ENCODE data around the gene HBS1L. TPM values are rescaled to one million over a fixed set of nuclear protein-coding genes. Genes with fewer than 3 reads are reported as not detected.

Gene HBS1L
- total RNA-seq, 2 donors from 2014 or later: 21.3 to 29.0 TPM

- ATAC-seq (no peak), DNase-seq (no peak)
- H3K36me3 ChIP-seq (replicated peaks in 1 of 2; ENCODE audit: insufficient read depth in 1 of 2, low read depth in 2 of 2): no peaks in the 10 kb centered on the region
- H3K27ac ChIP-seq: no peak overlapping the region
- 66 to 72% methylated on average over 2 of the region's 2 CpGs for WGBS, 2 donors
- intact Hi-C loops (cut with DNase I): no loop called here
- no peak overlapping the region for H3K4me3 ChIP-seq
- H3K9me3 ChIP-seq: no peaks in the 10 kb centered on the region
- TF ChIP-seq, protein P1, sequence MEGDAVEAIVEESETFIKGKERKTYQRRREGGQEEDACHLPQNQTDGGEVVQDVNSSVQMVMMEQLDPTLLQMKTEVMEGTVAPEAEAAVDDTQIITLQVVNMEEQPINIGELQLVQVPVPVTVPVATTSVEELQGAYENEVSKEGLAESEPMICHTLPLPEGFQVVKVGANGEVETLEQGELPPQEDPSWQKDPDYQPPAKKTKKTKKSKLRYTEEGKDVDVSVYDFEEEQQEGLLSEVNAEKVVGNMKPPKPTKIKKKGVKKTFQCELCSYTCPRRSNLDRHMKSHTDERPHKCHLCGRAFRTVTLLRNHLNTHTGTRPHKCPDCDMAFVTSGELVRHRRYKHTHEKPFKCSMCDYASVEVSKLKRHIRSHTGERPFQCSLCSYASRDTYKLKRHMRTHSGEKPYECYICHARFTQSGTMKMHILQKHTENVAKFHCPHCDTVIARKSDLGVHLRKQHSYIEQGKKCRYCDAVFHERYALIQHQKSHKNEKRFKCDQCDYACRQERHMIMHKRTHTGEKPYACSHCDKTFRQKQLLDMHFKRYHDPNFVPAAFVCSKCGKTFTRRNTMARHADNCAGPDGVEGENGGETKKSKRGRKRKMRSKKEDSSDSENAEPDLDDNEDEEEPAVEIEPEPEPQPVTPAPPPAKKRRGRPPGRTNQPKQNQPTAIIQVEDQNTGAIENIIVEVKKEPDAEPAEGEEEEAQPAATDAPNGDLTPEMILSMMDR (IDR thresholded peaks at IDR 0.05): no peak
- no peak for TF ChIP-seq POLR2A (IDR thresholded peaks at IDR 0.05)
- H3K4me1 ChIP-seq: no peaks in the 10 kb centered on the region
- H3K27me3 ChIP-seq: no peaks in the 10 kb centered on the region
Measured at GRCh38 chr6:135073756-135074393, 19.3 kb upstream of the HBS1L start.

GRCh38 chr6:135073217-135073616 lies 18.6 kb upstream of the HBS1L start:
- Histone ChIP-seq H3K4me1 (no peaks in the 10 kb centered on the region), H3K4me3 (no peak overlapping the region), H3K36me3 (replicated peaks in 1 of 2; ENCODE audit: insufficient read depth in 1 of 2, low read depth in 2 of 2) (no peaks in the 10 kb centered on the region), H3K27ac (no peak overlapping the region), H3K27me3 (no peaks in the 10 kb centered on the region), H3K9me3 (no peaks in the 10 kb centered on the region)
- no peak for TF ChIP-seq POLR2A (IDR thresholded peaks at IDR 0.05)
- TF ChIP-seq, protein P1 (IDR thresholded peaks at IDR 0.05): no peak
- ATAC-seq (no peak), DNase-seq (no peak)
- intact Hi-C loops (cut with DNase I): no loop called here
- WGBS, 2 donors: 46 to 71% methylated on average over 1 of the region's 1 CpG

GRCh38 chr6:135072753-135073152 lies 18.1 kb upstream of the HBS1L start:
- 23 to 24% methylated on average over 3 of the region's 3 CpGs for WGBS, 2 donors
- intact Hi-C loops (cut with DNase I): no loop called here

GRCh38 chr6:135071541-135071940 lies 16.9 kb upstream of the HBS1L start:
- intact Hi-C loops (cut with DNase I): no loop called here
- no peak overlapping the region for H3K4me3 ChIP-seq
- no peak overlapping the region for H3K27ac ChIP-seq
- H3K36me3 ChIP-seq (replicated peaks in 1 of 2; ENCODE audit: insufficient read depth in 1 of 2, low read depth in 2 of 2): no peaks in the 10 kb centered on the region
- ATAC-seq (no peak), DNase-seq (no peak)
- no peaks in the 10 kb centered on the region for H3K27me3 ChIP-seq
- H3K9me3 ChIP-seq: no peaks in the 10 kb centered on the region
- no peaks in the 10 kb centered on the region for H3K4me1 ChIP-seq
- TF ChIP-seq POLR2A (IDR thresholded peaks at IDR 0.05): no peak
- TF ChIP-seq, protein P1 (IDR thresholded peaks at IDR 0.05): no peak

More at GRCh38 chr6:135072753-135073152, 18.1 kb upstream of the HBS1L start:
- DNase-seq (no peak), ATAC-seq (no peak)
- no peaks in the 10 kb centered on the region for H3K27me3 ChIP-seq
- H3K27ac ChIP-seq: no peak overlapping the region
- H3K4me3 ChIP-seq: no peak overlapping the region
- no peak for TF ChIP-seq POLR2A (IDR thresholded peaks at IDR 0.05)
- TF ChIP-seq, protein P1 (IDR thresholded peaks at IDR 0.05): no peak
- no peaks in the 10 kb centered on the region for H3K4me1 ChIP-seq
- no peaks in the 10 kb centered on the region for H3K9me3 ChIP-seq
- no peaks in the 10 kb centered on the region for H3K36me3 ChIP-seq (replicated peaks in 1 of 2; ENCODE audit: insufficient read depth in 1 of 2, low read depth in 2 of 2)

DNA sequence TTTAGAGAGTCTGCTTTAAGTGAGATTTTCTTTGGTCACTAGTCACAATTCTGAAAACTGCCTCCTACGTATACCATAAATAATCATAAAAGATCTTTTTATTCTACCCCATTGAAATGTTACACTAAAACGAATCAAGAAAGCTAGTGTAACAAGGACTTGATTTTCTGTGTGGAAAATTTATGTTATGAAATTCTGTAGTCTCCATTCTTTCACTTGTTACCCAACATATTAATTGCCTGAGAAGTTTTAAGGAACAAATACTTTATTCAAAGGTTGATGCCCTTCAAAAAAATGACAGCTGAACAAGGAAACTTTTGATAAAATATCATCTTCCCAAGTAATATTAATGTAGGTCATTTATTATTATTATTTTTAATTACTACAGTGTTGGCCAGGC lies 13.3 kb upstream of the HBS1L start:
- H3K36me3 ChIP-seq (replicated peaks in 1 of 2; ENCODE audit: insufficient read depth in 1 of 2, low read depth in 2 of 2): no peaks in the 10 kb centered on the region
- no peak for ATAC-seq
- TF ChIP-seq POLR2A (IDR thresholded peaks at IDR 0.05): no peak
- TF ChIP-seq, protein P1 (IDR thresholded peaks at IDR 0.05): no peak
- intact Hi-C loops (cut with DNase I): no loop called here
- WGBS, 2 donors: 71% methylated on average over 2 of the region's 2 CpGs
- no peak for DNase-seq
- H3K4me3 ChIP-seq: no peak overlapping the region
- no peaks in the 10 kb centered on the region for H3K9me3 ChIP-seq
- H3K4me1 ChIP-seq: no peaks in the 10 kb centered on the region
- H3K27ac ChIP-seq: no peak overlapping the region
- no peaks in the 10 kb centered on the region for H3K27me3 ChIP-seq

Measured in body of pancreas (tissue), 4 donors.